BLaER1 (cell line): ENCODE results near the gene ZFAND2B.

Experiments
- H3K27ac ChIP-seq: shearing (Covaris generic); formaldehyde crosslinking; 2 replicates; pipeline ENCODE4 v1.8.1; 2022
- H3K27me3 ChIP-seq: shearing (Covaris generic); formaldehyde crosslinking; 2 replicates; pipeline ENCODE4 v1.8.1; 2022
- H3K36me3 ChIP-seq: shearing (Covaris generic); formaldehyde crosslinking; 2 replicates; pipeline ENCODE4 v1.8.1; 2022
- H3K4me1 ChIP-seq: shearing (Covaris generic); formaldehyde crosslinking; 2 replicates; pipeline ENCODE4 v1.8.1; 2022
- H3K4me2 ChIP-seq: shearing (Covaris generic); formaldehyde crosslinking; 2 replicates; pipeline ENCODE4 v1.8.1; 2022
- H3K4me3 ChIP-seq: shearing (Covaris generic); formaldehyde crosslinking; 2 replicates; pipeline ENCODE4 v1.8.1; 2022
- H3K9ac ChIP-seq: shearing (Covaris generic); formaldehyde crosslinking; 2 replicates; pipeline ENCODE4 v1.8.1; 2022
- H3K9me3 ChIP-seq: shearing (Covaris generic); formaldehyde crosslinking; 2 replicates; pipeline ENCODE4 v1.8.1; 2022
- H4K20me1 ChIP-seq: shearing (Covaris generic); formaldehyde crosslinking; 2 replicates; pipeline ENCODE4 v1.8.1; 2022
- Cebpa-rat ChIP-seq: shearing (Covaris generic); IDR thresholded peaks from 2 replicates; pipeline ENCODE4 v1.8.1; 2022

The ZFAND2B gene

DNA sequence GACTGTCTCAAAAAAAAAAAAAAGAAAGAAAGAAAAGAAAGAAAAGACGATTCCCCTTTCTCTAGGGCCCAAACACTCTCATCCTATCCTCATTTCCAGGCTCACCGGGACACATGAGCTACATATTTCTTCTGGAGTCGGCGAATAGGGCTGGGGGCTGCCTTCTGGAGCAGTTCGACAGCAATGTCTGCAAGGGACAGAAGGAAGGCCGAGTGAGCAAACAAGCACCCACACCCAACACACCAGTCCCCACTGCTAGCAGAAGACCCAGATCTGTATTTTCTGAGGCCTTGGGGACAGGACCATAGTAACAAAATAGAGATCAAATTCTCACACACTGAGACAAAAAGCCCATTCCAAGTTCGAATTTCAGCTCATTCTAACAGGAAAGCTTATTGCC is 31.1 kb upstream of the ZFAND2B start:
- Histone ChIP-seq H4K20me1 (peaks cover 27% of the 10 kb centered on the region; the same call in 1 of the 2 replicates), H3K4me3 (peak overlapping the region; percentile 89), H3K36me3 (peaks cover 55% of the 10 kb centered on the region), H3K4me1 (peaks cover 38% of the 10 kb centered on the region), H3K9ac (peak overlapping the region; percentile 89), H3K4me2 (peak overlapping the region; percentile 91), H3K27me3 (no peaks in the 10 kb centered on the region), H3K9me3 (no peaks in the 10 kb centered on the region), H3K27ac (no peak overlapping the region)
- TF ChIP-seq Cebpa-rat = no peak

DNA sequence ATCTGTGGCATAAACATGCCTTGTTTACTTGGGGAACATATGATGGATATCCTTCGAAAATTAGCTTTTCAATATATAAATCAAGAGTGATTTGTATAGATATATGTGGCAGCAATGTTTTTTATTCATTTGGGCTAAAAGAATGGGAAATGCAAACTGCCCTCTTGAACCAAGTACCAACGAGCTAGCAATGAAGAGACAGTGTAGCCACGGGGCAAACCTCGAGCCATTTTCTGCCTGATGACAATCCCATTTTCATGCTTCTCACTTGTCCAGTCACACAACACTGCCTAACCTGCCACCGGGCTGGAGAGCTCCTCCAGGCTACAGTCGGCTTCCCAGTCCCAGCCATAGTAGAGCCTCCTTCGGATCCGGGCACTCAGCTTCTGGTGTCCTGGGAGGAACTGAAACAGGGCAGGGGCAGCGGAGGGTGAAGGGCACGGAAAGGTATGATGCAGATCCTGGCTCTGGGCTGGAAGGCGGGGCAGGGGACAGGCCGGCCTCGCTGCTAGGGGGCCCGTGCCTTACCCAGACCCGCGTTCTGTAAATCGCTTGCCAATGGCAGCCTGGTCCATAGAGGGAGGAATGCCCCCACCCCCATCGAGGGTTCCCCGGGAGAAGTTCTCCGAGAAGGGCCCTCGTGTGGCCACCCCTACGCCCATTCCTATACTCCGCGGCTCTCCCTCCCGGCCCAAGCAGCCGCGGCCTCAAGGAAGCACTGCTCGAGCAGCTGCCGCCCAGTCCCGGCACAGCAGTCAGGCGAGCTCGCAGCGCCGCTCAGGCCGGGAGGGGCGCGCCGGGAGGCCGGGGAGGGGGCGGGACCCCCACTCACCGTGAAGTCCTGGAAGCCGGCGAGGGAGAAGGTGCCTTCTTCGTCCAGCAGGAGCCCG is 30.4 kb upstream of the ZFAND2B start:
- Histone ChIP-seq H3K9ac (peak overlapping the region; percentile 89), H4K20me1 (peaks cover 32% of the 10 kb centered on the region; the same call in 1 of the 2 replicates), H3K4me3 (peak overlapping the region; percentile 89), H3K9me3 (no peaks in the 10 kb centered on the region), H3K27ac (peak overlapping the region; percentile 86), H3K4me2 (peak overlapping the region; percentile 91), H3K27me3 (no peaks in the 10 kb centered on the region), H3K36me3 (peaks cover 62% of the 10 kb centered on the region), H3K4me1 (peaks cover 42% of the 10 kb centered on the region)
- TF ChIP-seq Cebpa-rat = no peak

DNA sequence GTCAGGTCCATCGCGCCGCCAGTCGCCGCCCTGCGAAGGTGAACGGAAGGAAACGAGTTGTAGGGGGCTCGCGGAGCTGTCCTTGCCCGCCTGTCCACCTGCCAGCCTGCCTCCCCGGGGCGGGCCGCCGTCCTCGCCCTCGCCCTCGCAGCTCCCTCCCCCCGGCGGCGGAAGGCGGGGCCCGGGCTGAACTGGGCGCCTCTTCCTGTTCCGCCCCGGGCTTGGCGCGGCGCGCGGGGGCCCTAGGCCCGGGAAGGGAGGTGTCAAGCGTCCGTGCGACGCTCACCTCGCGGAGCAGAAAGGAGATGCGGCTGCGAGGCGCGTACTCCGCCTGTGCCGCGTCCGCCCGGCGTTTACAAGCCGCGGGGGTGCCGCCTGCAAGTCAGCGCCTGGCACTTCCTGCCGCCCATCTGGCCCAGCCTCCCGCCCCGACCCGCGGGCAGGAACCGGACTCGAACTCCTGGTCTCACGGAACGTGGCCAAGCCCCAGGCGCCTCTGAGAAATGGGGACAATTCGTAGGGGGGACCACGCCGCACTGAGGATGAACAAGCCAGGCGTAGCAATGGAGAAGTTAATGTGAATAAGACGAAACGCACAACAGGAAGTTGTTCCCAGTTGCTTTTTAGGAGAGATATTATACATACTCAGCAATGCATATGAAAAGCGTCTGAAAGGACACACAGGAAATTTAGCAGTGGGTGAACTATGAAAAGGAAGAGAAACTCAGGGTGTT is 29.6 kb upstream of the ZFAND2B start, which contains the start of gene CNPPD1:
CNPPD1 (minus strand) TSS at position 108 of the 734 bp plus-strand sequence; CDS start at position 11, 97 bp downstream.
- TF ChIP-seq Cebpa-rat = no peak
- Histone ChIP-seq H3K27me3 (no peaks in the 10 kb centered on the region), H3K4me3 (peak within 1 kb of the TSS; percentile 89), H3K4me1 (peaks cover 51% of the 10 kb centered on the region), H3K27ac (peak within 1 kb of the TSS; percentile 86), H3K9ac (peak within 1 kb of the TSS; percentile 89), H3K36me3 (peaks cover 63% of the 10 kb centered on the region), H4K20me1 (peaks cover 39% of the 10 kb centered on the region), H3K4me2 (peak within 1 kb of the TSS; percentile 91), H3K9me3 (no peaks in the 10 kb centered on the region)

- H3K4me3 ChIP-seq = peak within 1 kb of the TSS; percentile 89
- H3K9ac ChIP-seq = peak within 1 kb of the TSS; percentile 89
- no peaks in the 10 kb centered on the region for H3K9me3 ChIP-seq
- peak within 1 kb of the TSS; percentile 91 for H3K4me2 ChIP-seq
- peaks cover 58% of the 10 kb centered on the region for H3K4me1 ChIP-seq
- peaks cover 47% of the 10 kb centered on the region for H4K20me1 ChIP-seq
- H3K36me3 ChIP-seq = peaks cover 63% of the 10 kb centered on the region
- TF ChIP-seq Cebpa-rat = no peak
- H3K27me3 ChIP-seq = no peaks in the 10 kb centered on the region
- H3K27ac ChIP-seq = peak within 1 kb of the TSS; percentile 86
Measured at GRCh38 chr2:219177552-219178376, 28.8 kb upstream of the ZFAND2B start, which contains the start of gene RETREG2. TSS of gene RETREG2 (plus strand) at chr2:219178275. CDS start at chr2:219178353, 78 bp downstream.

DNA sequence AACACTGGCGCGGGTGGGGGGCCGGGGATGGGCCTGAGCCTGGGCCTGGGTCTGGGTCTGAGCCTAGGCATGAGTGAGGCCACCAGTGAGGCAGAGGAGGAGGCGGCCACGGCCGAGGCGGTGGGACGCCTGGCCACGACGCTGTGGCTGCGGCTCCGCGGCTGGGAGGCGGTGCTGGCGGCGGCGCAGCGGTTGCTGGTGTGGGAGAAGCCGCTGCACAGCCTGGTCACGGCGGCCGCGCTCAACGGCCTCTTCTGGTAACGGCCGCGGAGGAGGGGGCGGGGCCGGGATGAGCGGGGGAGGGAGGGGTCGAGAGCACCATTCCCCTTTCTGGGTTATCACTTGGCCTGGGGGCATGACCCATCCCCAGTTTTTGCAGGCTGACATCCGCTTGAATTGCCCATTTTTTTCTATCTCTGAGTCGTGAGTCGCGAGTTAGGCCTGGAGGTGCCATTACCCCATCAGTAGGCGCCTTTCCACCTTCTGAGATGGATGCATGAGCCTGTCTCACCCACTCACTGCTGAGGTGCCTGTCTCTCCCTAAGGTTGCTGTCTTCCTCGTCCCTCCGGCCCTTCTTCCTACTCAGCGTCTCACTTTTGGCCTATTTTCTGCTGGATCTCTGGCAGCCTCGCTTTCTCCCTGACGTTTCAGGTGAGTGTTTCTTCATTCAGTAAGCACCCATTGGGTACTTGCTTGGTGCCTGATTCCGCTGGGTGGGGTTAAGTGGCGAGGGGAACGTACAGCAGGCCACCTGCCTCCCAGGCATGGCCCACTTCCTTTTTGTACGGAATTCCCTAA is 28.0 kb upstream of the ZFAND2B start:
- Histone ChIP-seq H3K36me3 (peaks cover 63% of the 10 kb centered on the region), H3K27me3 (no peaks in the 10 kb centered on the region), H3K9me3 (no peaks in the 10 kb centered on the region), H3K4me3 (peak overlapping the region; percentile 89), H3K4me1 (peaks cover 62% of the 10 kb centered on the region), H3K9ac (peak overlapping the region; percentile 89), H4K20me1 (peaks cover 47% of the 10 kb centered on the region), H3K27ac (peak overlapping the region; percentile 86), H3K4me2 (peak overlapping the region; percentile 91)
- no peak for TF ChIP-seq Cebpa-rat

GRCh38 chr2:219179601-219180465 is 26.7 kb upstream of the ZFAND2B start:
- Histone ChIP-seq H3K9ac (peak overlapping the region; percentile 89; the same call in 1 of the 2 replicates), H3K27me3 (no peaks in the 10 kb centered on the region), H3K4me3 (peak overlapping the region; percentile 89; the same call in 1 of the 2 replicates), H3K36me3 (peaks cover 63% of the 10 kb centered on the region), H3K9me3 (no peaks in the 10 kb centered on the region), H3K27ac (no peak overlapping the region), H3K4me2 (peak overlapping the region; percentile 91), H4K20me1 (peaks cover 45% of the 10 kb centered on the region), H3K4me1 (peaks cover 57% of the 10 kb centered on the region)
- TF ChIP-seq Cebpa-rat = no peak

GRCh38 chr2:219180961-219181360 is 25.6 kb upstream of the ZFAND2B start:
- H3K36me3 ChIP-seq = peaks cover 63% of the 10 kb centered on the region

GRCh38 chr2:219181531-219181930 is 25.1 kb upstream of the ZFAND2B start:
- Histone ChIP-seq H3K36me3 (peaks cover 63% of the 10 kb centered on the region), H3K27ac (no peak overlapping the region), H3K9ac (peak overlapping the region; percentile 21; the same call in 1 of the 2 replicates), H3K27me3 (no peaks in the 10 kb centered on the region), H4K20me1 (peaks cover 45% of the 10 kb centered on the region), H3K4me1 (peaks cover 42% of the 10 kb centered on the region), H3K4me3 (no peak overlapping the region), H3K4me2 (peak overlapping the region; percentile 32; the same call in 1 of the 2 replicates), H3K9me3 (no peaks in the 10 kb centered on the region)
- TF ChIP-seq Cebpa-rat = no peak

More at GRCh38 chr2:219180961-219181360, 25.6 kb upstream of the ZFAND2B start:
- Histone ChIP-seq H3K4me1 (peaks cover 45% of the 10 kb centered on the region), H4K20me1 (peaks cover 45% of the 10 kb centered on the region), H3K27me3 (no peaks in the 10 kb centered on the region), H3K4me3 (no peak overlapping the region), H3K9ac (peak overlapping the region; percentile 21; the same call in 1 of the 2 replicates), H3K27ac (no peak overlapping the region), H3K9me3 (no peaks in the 10 kb centered on the region), H3K4me2 (no peak overlapping the region)
- TF ChIP-seq Cebpa-rat = no peak
